HG03558 (cell line): Measurements from ENCODE around the gene CX3CR1.
A peak's percentile ranks its signal among the peaks of the same experiment; 100 is the strongest.

Source experiments
- ATAC-seq: cut with Tn5 transposase; IDR thresholded peaks from one replicate; pipeline ENCODE4 v1.9.1; 2021; ENCODE audit warnings: moderate number of reproducible peaks; ENCODE audit not compliant: unreplicated experiment; ENCODE audit errors: extremely low read depth

CX3CR1 gene

GRCh38 chr3:39271363-39271914, 8.4 kb downstream of the CX3CR1 start:
- ATAC-seq, result no peak

DNA sequence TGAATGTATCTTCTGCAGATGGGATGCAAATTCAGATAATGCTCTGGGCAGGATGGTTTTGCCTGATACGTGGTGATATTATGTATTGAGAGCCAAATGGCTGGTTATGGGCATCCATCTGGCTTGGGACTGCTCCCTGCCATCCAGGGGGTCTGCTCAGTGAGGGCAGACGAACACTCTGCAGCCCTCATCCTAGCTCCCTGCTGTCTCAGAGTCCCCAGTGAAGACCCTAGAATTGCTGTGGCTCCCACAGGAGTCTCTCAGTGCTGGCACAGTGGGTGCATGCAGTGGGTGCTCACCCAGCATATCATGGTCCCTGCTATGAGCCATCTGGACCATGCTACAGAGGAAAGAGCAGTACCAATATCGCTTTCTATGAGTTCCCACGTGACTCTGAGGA, 10.3 kb downstream of the CX3CR1 start:
- ATAC-seq, result no peak

GRCh38 chr3:39268549-39268900, 11.3 kb downstream of the CX3CR1 start:
- ATAC-seq, result no peak

DNA sequence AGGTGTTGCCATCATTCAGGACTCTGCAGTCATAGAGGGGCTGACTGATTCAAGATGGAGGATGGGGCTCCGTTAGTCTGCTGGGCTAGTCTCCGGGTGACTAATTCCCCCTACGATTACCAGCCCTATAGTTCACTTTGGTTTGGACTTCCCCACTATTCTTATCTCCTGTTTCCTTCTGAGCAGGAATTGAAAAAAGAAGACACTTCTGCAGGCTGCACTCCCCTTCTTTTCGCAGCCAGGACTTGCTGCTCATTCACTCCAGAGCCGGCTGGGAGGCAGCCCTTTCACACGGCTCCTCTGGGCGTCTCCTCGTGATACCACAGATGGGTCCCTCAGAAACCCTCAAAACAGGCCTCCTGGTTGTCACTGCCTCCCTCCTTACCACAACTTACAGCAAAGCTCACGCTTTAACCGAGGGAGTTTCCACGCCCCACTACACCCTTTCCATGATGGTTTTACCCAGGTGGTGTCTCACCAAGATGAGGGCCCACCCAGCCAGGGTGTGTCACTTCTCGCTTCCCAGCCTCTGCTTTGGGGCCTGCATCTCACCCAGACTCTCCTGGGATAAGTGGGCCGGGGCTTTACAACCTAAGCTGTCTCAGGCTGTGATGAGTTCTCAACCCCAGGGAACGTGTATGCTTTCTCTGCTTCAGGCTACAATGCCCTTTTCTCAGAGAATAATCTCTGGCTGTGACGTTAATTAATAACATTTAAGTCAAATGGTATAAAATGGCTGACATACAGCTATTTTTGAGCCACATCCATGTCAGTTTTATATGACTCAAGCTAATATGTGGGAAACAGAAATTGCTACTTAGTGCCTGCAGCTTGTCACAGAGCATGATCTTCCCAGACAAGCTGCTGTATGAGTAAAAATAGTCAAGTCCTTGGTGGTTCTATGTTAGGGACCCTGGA, 11.9 kb downstream of the CX3CR1 start:
- no peak for ATAC-seq

DNA sequence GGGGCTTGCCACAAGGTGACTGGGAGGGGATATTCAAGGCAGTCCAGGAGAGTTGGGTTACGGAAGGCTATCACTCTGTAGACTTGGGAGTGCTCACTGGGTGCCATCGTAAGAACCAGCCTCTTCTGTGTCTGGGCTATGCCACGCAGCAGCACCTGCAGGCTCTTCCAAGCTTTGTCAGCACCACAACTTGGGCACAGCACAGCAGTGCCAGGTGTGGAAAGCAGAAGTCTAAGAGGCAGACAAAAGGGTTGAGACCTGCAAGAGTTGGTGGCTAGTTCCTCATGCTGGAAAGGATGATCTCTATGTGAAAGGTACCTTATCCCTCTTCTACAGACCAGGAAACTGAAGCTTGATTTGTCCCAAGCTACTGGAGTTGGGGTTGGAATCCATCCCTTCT, 15.8 kb downstream of the CX3CR1 start:
- ATAC-seq, result no peak

DNA sequence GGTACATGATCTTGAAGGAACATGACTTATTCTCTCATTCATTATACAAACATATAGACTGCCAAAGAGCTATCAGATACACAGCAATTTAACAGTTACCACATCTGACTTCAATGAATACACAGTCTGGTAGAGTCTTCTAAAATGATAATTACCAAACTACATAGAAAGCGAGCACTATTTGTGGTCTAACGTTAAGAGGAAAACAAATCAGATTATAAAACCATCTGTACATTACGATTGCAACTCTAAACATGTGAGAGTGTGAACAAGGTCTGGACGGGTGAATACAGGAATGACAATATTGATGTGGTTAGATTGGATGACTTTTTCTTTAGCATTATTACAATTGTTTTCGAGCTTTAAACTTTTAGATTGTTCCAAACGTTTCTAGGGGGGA, 16.3 kb downstream of the CX3CR1 start:
- ATAC-seq, result no peak

DNA sequence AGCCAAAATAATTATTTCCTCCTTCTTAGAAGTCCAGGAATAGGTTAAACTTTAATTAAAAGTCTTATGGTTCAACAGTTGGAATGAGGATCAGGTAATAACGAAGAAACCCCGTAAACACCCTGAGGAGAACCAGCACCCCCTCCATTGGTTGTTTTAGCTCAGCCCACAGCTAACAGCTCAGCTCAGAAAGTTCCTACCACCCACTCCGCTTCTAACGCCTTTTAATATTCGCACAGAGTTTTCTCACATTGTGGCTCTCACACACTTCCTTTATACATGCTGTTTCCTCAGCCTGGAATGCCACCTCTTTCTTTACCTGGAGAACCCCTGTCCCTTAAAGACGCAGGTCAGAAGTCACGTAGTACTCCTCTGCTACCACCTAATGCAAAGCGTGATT, 17.0 kb downstream of the CX3CR1 start:
- ATAC-seq, result no peak

DNA sequence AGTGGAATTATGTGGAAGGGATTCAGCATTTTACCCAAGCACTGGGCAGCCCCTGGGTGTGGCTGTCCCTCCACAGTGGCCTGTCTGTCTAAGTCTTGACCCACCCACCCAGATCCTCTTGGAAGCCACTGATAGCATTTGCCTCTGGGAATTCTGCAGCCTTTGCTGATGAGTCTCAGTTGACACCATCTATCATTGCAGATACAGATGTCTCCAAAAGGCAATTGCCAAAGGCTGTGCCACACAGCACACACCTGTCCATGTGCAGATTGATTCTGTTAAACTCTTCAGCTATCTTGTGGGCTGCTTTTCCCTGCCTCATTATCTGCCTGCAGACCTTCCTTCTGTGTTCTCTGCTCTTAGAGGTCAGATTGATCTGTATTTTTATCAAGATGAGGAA, 18.1 kb downstream of the CX3CR1 start:
- ATAC-seq, result no peak

DNA sequence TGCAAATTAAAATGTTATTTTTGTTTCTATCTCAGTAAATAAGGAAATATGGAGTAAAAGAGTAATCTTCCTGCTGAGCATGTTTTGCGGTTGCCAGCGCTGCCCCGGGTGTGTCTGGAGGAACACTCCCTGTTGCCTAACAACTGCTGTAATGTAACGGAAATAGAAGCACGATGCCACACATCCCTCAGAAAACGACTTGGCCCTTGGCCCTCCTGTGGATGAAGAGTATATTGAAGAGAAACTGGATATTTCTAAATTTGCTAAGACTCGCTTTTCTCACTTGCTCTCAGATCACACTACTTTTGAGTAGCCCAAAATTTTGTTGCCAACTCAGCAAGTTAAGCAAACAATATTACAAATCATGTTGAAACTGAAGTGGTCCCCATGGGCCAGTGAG, 18.9 kb downstream of the CX3CR1 start:
- ATAC-seq, result no peak

GRCh38 chr3:39260318-39260717, 19.5 kb downstream of the CX3CR1 start:
- no peak for ATAC-seq

GRCh38 chr3:39255503-39256325, 24.1 kb downstream of the CX3CR1 start:
- peak; percentile 95 for ATAC-seq

GRCh38 chr3:39254806-39255449, 24.9 kb downstream of the CX3CR1 start:
- ATAC-seq, result no peak

DNA sequence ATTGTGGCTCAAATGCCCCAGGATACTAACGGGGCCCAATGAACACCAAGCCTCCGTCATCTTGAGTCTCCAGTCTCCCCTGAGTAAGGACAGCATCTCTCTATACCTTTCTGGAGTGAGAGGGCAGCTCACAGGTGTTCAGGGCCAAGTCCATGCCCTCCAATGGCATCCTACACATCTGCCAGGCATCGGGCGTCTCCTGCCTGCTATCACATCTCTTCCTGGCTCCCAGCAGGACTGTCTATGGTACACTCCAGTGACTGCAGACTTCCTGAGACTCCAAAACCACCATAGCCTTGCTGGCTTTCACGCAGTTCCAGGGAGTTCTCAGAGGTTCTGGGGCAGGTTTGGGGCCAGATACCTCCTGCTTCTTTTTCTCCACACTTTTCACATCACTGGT, 28.3 kb downstream of the CX3CR1 start:
- ATAC-seq, result no peak

DNA sequence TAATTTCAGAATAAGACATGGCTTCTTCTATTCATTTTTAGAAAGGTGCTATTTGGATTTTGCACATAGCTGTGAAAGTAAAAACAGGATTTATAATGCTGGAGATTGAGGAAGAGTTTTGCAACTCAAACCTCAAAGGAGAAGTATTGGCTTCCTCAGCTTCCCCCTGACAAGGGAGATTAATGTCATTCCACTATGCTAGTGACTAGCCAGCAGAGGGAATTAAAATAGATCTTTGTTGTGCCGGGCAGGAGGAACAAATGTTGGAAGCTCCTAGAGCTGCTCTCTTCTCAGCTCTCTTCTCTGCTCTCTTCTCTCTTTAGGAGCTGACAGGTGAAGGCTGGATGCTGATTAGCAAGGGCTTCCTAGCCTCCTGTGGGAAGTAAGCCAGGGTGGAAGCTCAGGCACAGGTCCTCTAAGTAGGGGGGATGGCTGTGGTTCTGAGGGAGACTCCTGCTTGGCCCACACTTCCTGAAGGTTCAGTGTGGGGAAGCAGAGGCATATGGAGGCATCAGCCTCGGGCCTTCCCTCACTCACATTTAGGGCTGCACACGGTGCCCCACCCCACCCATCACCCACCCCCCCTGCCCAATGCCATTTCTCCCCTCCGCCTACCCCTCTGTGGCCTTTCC, 29.6 kb downstream of the CX3CR1 start:
- ATAC-seq, result no peak

GRCh38 chr3:39249453-39250115, 30.3 kb downstream of the CX3CR1 start:
- ATAC-seq, result peak; percentile 48

DNA sequence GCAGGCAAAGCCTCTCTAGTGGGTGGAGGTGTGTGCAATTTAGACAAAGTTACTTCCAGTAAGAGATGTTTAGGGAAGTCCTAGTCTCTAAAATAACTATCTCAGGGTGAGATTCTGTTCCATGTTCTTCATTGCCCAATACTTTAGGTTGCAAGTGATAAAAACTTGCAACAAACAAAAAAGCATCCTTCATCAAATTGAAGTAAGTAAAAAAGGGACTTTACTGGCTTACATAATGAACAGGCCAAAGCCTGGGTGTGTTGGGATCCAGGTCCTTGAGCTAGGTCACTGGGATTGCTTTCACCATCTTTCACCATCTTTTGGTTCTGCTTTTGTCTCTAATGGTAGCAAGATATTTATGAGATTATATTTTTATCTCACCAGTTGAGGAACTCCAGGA, 38.3 kb downstream of the CX3CR1 start:
- ATAC-seq, result no peak

GRCh38 chr3:39237027-39237426, 42.8 kb downstream of the CX3CR1 start:
- ATAC-seq, result no peak

DNA sequence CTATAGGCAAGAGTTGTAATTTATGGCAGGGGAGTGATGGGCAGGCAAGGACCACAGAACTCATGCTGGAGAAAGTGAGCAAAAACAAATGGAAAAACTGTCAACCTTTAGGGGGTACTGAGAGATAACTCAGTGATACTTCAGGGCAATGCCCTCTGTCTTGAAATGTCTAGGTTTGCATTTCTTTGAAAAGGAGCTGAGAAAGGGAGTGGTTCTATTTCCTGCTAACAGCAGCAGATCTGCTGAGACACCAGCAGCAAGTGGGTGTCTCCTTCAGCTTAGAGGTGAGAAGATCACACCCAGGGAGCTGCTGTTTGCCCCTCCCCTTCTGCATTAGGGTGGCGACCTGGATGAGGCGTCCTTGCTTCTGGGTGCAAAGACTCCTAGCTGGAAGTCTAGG, 45.2 kb downstream of the CX3CR1 start:
- no peak for ATAC-seq

GRCh38 chr3:39232859-39233258, 47.0 kb downstream of the CX3CR1 start:
- ATAC-seq, result no peak

DNA sequence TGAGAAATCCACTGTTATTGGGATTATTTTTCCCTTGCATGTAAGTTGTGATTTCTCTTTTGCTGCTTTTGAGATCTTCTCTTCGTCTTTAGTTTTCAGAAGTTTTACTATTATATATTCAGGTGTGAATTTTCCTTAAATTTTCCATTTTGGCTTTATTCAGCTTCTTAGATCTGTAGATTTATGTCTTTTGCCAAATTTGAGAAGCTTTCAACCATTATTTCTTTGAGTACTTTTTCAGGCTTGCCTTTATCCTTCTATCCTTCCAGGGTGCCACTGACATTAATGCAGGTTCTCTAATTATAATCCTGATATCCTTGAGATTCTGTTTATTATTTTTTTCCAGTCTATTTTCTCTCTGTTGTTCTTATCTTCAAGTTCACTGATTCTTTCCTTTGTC, 49.4 kb downstream of the CX3CR1 start:
- no peak for ATAC-seq
